Measurements from ENCODE around the gene NHSL1.

NHSL1 gene

GRCh38 chr6:138492113-138492512, 7.2 kb downstream of the NHSL1 start:
- no peak for DNase-seq

DNA sequence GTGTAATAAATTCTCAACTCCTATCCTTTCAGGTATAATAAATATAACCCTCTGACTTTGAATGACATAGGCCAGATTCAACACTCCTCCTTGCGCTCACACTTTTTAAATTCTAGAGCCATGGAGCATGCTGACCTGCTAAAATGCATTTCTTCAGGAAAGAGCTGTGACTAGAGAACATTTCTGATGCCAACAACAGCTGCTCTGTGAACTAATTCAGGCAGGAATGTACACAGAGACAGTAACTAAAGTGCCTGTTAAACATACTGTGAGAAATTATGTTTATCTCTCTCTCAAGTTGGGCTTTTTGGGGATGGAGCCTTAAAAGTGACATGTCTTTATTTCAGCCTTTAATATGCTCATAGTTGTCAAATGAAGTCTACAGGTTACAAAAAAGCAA, 8.3 kb downstream of the NHSL1 start:
- no peak for DNase-seq

DNA sequence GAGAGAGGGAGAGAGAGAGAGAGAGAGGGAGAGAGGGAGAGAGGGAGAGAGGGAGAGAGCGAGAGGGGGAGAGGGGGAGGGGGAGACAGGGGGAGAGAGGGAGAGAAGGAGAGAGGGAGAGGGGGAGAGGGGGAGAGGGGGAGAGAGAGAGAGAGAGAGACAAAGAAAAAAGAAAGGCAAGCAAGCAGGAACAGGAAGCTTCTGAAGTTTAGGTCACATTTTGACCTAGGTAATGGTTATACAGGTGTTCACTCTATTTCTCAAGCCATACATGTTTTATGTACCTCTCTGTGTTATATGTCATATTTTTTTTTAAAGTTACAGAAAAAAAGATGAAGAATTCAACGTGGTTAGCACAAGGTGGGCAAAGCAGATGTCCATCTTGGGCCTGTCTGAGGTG, 9.4 kb downstream of the NHSL1 start:
- no peak for DNase-seq

DNA sequence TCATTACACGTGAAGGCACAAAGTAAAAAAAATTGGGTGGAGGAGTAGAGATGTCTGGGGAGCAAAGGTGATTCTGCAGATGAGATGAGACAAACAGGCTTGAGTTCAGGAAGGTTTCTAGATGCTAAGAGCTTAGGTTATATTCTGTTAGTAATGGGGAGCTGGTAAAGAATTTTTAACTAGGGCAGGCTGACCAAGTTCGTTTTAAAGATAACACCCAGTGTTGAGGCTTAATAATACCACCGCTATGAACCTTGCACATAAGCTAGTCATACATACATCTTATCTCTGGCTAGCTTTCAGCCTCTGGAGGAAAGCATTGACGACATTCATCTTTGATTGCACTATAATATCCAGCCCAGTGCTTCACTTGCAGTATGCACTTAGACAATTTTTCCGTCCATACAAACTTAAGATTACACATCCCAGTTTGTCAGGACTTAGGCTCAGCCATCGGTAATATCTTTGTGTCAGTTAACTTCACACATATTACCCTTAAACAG, 12.1 kb downstream of the NHSL1 start:
- no peak for DNase-seq

DNA sequence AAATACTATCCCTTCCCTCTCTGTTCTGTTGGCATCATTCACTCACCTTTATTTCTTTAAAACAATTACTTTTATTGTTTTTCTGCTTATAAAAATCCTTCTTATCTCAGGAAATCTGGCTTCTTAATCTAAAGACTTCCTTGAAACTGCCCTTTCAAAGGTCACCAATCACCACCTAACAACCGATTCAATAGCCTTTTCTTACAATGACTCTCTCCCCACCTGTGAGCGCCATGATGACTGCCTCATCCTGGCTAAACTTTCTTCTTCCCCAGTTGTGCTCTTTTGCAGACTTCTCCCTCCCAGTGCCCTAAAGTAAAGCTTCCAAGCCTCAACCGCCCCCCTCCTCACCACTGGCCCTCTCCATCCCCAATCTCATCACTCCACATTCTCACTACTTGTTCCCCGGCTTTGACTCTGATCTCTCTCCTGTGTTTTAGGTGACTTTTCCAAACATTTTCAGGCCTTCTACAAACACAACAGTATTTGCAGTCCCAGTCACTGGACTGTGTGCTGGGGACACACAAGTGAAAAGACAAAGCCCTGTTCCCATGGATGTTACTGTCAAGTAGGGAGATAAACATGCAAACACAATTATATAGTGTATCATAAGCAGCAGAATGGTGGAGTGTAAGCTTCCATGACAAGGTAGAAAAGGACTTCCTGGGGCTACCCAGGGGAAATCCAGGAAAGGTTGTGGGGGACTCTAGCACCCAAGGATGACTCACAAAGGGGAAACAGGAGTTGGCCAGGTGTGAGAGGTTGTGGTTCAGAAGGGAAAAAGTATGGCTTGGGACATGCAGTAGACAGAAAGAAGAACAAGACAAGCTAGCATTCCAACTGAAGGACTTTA, 12.8 kb downstream of the NHSL1 start:
- no peak for DNase-seq

- no peak for DNase-seq
Measured at GRCh38 chr6:138485586-138486248, 13.6 kb downstream of the NHSL1 start.

- no peak for DNase-seq
Measured at GRCh38 chr6:138485005-138485545, 14.2 kb downstream of the NHSL1 start.

GRCh38 chr6:138484018-138484731, 15.1 kb downstream of the NHSL1 start:
- DNase-seq = no peak

GRCh38 chr6:138482816-138483215, 16.5 kb downstream of the NHSL1 start:
- DNase-seq = no peak

- DNase-seq = no peak
Measured at GRCh38 chr6:138480279-138480949, 18.9 kb downstream of the NHSL1 start.

GRCh38 chr6:138477913-138478539, 21.3 kb downstream of the NHSL1 start:
- DNase-seq = no peak

GRCh38 chr6:138476116-138476515, 23.2 kb downstream of the NHSL1 start:
- DNase-seq = no peak

DNA sequence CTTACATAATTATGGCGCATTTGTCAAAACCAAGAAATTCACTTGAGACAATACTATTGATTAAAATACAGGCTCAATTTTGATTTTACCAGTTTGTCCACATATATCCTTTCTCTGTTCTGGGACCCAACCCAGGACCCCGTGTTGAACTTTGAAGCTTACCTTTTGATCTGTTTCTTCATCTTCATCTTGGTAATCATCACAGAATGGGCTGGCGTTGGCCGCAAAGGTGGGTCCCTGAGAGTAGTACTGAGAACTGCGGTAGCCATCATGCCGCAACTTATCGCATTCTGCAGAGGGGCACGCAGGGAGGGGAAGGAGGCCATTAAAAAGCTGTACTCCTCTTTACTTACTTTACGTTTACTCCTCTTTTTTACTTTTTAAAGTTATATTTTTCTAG, 26.1 kb downstream of the NHSL1 start:
- DNase-seq = no peak

GRCh38 chr6:138468320-138469015, 30.8 kb downstream of the NHSL1 start:
- no peak for DNase-seq

DNA sequence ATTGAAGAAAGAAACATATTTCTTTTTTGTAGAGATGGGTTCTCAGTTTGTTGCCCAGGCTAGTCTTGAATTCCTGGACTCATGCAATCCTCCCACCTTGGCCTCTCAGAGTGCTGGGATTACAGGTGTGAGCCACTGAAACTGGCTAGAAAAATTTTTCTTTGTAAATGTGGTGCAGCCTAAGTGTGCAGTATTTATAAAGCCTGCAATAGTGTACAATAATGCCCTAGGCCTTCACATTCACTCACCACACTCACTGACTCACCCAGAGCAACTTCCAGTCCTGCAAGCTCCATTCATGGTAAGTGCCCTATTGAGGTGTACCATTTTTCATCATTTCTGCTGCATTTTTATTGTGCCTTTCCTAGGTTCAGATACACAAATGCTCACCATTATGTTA, 31.4 kb downstream of the NHSL1 start:
- DNase-seq = no peak

GRCh38 chr6:138465007-138465645, 34.2 kb downstream of the NHSL1 start:
- DNase-seq = no peak

DNA sequence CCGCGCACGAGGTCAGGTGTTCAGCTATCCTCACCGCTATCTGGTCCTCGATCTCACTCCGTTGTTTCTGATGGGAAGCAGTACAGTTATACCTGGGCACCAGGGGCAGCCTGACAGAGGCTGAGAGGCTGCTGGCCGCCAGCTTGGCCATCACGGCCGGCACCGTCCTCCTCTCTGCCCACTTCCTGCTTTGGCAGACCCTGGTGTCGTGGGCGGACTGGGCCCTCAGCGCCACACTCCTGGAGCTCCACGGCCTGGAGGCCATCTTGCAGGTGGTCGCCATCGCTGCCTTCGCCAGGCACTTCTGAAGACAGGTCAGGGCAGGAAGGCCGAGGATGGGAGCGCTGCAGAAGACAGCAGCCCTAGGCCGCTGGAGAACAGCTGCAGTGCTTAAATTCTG, 35.2 kb downstream of the NHSL1 start:
- DNase-seq = no peak

DNA sequence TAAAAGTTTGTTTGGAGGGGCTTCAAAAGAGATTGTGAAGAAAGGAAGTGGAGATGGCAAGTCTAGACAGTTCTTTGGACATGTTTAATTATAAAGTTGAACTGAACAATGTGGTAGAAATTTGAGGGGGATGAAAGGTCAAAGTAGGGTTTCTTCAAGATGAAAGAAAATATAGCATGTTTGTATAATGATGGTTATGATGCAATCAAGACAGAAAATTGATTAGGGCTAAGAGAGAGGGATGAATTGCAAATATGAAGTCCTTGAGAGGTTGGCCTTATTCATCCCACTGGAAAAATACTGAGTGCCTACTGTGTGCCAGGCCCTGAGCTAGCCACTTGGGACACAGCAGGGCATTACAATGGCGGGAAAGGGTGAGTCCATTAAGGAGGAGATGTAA, 37.6 kb downstream of the NHSL1 start:
- no peak for DNase-seq

GRCh38 chr6:138456401-138456790, 42.9 kb downstream of the NHSL1 start:
- no peak for DNase-seq

GRCh38 chr6:138455746-138456400, 43.4 kb downstream of the NHSL1 start:
- DNase-seq = peak; percentile 56
